HG02981 (cell line): Measurements from ENCODE around the gene LACC1.

ENCODE experiments used
- ATAC-seq: cut with Tn5 transposase; IDR thresholded peaks from one replicate; pipeline ENCODE4 v1.9.1; 2021; ENCODE audit warnings: mild to moderate bottlenecking, moderate library complexity; ENCODE audit not compliant: unreplicated experiment

LACC1 gene

DNA sequence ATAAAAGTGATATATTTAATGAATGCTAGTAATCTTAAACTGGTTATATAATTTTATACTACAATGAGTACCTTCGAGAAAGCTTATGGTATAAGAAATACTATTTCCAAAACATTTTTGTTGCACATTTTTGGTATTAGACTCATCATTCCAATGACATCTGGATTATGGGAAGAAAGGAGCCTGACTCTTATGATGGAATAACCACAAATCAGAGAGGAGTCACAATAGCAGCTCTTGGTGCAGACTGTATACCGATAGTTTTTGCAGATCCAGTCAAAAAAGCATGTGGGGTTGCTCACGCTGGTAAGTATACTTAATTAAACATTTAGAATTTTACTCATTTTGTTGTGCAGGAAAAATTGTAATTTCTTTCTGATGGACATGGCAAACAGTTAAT is 3.9 kb downstream of the LACC1 start:
- ATAC-seq = no peak

DNA sequence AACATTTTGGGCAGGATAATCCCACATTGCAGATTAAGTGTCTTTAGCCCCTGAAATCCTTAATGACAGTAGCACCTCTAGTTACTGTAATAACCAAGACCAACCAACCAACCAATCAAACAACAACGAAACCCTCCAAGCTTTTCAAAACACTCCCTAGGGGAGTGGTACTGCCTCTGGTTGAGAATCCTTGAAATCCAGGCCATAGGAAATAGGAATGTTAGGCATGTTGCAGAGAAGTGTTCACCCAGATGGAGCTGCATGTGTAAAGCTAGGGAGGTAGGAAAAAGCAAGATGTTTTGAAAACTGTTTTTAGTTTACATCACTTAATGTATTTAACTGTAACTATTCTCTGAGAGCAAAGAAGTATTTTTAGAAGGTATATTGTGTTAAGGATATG is 4.5 kb downstream of the LACC1 start:
- ATAC-seq = no peak

DNA sequence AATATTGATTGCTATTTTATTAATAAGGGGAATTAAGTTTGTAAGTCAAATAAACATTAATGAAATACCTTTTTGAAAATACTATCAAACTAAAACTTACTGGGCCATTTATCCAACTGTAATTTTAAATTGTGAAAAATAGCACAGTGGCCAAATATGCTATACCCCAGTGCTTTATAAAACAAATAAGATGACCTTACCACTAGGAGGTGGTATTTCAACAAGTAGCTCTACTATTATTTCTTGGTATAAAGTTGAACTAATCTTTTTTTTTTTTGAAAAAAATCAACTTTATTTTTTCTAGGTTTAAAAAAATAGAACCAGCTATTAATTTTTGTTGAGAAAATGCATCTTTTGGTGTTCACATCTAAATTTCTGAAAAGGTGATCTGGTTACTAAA is 14.7 kb downstream of the LACC1 start:
- no peak for ATAC-seq

DNA sequence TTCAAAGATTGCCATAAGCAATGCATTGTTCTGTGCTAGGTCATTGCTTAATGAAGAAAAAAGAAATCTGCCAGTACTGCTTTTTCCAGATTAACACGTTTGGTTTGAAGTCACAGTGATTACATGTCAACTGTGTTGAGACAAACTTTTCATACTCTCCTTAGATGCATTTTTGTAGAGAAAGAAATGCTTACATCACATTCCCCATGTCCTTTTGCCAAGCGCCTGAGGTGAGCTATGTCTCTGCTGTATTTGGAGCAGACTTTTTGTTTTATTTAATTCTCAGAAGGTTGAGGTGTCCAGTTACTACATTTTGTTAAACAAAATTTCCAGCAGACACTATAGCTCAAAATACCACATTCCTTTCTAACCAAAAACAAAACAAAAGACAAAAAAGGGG is 16.2 kb downstream of the LACC1 start:
- no peak for ATAC-seq

DNA sequence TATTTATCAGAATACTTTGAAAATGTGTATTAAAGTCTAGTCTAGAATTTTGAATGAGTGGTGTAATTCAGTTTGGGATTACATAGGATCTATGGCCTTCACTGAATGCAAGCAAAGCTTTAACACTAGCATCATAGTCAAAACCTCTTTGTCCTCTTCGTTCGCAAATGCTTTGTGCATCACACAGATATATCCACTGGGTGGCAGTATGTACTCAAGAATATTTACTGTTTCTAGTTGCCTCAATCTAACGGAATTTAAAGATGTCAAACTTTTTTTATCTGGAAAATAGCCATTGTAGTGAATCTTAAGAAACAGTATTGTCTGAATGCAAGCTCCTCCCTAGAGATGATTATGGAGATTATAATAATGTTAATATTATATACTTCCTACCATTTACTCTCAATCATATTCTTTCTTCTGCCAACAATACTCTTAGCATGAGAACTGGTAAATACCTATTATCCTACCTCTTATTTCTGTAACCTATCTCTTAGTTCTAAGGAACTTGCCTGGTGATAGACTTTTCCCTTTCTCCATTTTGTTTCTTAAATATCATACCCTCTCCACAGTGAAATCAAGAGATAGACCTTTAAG is 25.8 kb downstream of the LACC1 start:
- ATAC-seq = no peak

DNA sequence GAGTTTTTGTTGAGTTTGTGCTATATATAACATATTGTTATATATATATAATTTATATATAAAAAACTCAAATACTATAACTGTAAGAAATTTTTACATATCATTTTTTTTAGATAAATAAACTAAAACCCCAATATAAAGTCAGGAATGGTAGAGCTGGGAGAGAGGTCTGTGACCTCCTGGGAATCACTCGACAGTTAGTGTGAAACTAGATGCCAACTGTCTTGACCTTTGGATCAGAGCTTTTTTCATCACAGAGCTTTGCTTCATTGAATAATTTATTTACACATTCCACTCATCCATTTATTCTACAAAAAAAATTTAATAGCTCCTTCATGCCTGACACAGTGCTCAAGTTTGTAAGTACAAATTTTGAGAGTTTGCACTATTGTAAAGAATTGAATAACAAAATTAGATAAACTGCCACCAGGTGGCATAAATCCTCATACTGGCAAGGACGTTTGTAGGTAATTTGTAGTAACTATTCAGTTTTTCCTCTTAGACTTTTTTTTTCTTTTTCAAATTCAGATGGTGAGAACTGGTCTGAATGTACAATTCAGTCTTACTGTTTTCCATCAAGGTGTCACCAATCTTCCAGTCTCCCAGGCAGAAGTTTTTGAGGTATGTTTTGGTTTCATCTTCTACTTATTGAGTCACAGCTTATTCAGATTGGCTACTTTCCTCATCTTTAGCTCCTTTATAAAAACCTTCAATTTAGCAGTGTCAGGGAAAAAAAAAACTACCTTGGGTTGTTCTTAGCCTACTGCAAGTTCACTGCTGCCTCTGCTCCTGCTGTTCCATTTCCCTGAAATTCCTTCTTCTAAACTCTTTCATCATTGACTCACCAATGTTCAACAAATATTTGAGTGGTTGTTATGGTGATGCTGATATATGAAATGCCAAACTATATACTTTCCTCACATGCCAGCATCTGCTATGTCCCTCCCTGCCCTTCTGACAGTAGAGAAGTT is 28.7 kb downstream of the LACC1 start:
- no peak for ATAC-seq

DNA sequence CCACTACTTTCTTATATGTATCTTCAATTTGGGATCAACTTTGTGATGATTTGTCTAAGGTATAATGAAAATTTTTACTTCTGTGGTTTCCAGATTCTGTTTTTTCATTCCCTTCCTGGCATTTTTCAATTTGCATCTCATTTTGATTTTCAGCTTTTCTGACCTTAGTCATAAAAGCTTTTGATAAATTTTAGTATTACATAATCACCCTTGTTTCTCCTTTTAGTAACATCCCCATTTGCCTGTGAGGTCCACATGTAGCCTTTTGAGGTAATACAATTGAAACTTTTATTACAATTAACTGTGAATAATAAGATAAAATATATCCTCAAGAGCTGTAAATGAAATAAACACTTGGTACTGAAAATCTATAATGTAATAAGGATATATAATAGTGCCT is 31.2 kb downstream of the LACC1 start:
- ATAC-seq = no peak

DNA sequence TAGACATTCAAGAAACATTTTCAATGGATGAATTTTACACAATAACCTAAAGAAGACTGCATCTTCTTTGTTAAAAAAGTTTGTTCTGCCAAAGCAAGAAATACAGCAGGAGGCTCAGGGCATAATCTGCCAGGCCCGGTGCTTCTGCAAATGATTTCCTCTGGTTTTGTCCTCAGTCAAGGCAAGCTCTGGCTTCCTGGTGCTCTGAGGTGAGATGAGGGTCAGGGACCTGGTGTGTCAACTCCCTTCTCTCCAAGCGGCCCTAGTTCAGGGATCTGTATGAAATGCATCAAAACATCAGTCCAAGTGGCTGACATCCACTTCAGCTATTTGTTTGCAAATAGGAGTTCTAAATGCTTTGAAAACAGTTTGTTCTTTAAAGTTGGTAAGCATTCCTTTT is 31.6 kb downstream of the LACC1 start:
- no peak for ATAC-seq

DNA sequence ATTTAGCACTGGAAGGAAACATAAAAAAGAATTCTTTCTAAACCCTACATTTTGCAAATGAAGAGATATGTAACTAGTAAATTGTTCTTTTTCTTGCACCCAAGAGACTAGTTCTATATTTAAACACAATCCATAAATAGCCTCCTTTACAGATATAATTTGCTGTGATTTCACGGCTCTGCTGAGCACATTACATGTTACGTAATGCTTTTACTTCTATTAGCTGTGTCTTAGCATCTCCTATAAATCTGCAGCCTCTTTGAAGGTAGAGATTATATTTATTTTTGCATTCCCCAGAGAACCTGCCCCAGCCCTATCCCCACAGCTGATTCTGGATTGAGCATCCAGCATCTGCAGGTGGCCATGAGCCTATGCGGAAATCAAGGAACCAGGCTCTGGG is 32.2 kb downstream of the LACC1 start:
- no peak for ATAC-seq

DNA sequence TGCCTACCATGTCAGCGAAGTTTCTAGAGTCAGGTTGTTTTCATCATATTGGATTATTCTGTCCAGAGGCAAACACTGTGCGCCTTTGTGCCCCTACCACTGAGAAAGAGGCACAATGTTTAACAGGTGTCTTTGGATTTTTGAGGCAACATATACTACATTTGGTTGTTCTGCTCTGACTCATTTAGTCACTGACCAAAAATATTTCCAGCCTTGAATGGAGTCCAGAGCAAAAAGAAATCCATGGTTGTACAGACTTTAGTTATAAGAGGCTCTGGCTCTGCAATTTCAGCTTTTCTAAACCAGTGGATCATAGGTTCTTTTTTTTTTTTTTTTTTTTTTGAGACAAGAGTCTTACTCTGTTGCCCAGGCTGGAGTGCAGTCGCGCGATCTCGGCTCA is 35.7 kb downstream of the LACC1 start:
- no peak for ATAC-seq

DNA sequence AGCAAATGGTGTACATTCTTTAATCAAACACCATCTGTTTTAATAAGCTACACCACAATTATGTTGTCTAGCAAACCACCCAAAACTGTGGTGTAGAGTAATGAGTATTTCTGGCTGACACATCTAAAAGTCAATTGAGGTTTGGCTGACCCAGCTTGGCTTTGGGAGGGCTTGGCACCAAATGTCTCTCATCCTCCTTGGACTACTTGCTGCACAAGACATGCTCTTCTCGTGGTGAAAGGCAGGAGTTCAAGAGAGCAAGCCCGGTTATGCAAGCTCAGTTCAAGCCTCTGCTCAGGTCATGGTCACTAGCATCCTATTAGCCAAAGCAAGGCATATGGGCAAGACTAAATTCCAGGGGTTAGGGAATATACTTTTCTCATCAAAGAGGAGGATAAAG is 37.1 kb downstream of the LACC1 start:
- no peak for ATAC-seq

DNA sequence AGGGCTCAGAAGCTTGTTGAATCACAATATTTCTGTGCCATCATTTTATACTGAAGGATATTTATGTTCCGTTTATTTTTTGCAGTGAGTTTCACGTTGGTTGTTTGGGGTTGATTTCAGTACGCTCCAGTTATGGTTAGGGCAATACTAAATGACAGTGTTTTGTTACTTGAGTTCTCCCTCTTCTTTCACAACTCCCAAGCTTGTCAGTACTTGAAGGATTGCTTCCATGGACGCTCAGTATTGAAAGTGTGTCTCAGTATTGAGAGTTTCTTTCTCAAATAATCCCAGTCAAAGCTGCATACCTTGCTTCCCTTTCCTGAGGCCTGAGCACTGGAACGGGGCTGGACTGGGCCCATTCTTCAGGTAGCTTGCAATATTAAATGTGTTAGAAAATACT is 38.9 kb downstream of the LACC1 start:
- ATAC-seq = no peak

DNA sequence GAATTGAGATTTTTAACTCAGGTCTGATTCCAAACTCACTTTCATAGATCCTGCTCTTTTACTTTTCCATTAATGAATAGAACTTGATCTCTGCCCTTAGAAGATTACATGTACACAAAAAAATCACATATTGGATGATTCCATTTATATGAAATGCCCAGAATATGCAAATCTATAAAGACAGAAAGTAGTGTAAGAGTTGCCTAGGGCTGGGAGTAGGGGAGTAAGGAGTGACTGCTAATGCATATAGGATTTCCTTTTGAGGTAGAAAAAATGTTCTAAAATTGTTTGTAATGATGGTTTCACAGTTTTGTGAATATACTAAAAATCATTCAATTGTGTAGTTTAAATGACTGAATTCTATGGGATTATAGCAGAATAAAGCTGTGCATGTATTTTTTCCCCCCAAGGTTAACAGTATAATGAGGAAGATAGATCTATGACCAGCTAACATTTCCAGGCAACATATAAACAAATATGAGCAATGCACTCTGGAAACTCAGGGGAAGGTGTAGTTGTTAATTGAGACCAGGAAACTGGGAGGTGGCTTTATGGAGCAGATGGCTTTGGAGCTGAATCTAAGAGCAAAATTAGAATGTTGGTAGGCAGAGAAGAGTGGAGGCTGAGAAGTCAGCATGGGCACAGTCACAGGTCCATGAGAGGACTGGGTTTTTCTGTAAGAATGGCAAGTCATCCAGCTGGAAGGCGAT is 41.4 kb downstream of the LACC1 start:
- no peak for ATAC-seq

DNA sequence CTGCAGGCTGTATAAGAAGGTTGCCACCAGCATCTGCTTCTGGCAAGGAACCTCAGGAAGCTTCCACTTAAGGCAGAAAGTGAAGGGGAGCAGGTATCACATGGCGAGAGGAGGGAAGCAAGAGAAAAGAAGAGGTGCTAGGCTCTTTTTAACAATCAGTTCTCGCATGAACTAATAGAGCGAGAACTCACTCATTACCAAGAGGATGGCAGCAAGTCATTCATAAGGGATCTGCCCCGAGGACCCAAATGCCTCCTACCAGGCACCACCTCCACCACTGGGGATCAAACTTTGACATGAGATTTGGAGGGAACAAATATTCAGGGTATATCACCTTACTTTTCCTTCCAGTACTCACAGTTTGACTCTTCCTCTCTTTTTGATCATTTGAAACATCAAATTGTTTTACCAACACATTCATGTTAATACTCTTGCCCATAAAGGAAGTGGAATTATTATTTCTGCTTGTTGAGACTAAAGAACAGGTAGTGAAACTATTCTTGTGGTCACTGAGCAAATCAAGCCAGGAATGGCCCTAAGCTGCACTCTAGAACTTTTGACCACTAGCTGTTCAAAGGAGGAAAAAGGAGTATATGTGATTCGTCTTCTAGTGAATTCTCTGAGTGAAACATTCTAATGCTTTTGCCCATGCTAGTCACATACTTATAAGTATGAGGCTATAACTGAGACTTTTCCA is 45.0 kb downstream of the LACC1 start:
- peak; percentile 95 for ATAC-seq

DNA sequence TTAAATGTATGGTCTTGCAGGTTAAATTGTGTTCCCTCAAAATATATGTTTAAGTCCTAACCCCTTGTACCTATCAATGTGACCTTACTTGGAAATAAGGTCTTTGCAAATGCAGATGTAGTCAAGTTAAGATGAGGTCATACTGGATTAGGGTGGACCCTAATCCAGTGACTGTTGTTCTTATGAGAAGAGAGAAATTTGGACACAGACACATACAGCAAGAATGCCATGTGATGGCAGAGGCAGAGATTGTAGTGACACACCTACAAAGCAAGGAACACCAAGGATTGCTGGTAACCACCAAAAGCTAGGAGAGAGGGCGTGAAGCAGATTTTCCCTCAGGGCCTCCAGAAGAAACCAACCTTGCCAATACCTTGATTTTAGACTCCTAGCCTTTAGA is 50.2 kb downstream of the LACC1 start:
- no peak for ATAC-seq

DNA sequence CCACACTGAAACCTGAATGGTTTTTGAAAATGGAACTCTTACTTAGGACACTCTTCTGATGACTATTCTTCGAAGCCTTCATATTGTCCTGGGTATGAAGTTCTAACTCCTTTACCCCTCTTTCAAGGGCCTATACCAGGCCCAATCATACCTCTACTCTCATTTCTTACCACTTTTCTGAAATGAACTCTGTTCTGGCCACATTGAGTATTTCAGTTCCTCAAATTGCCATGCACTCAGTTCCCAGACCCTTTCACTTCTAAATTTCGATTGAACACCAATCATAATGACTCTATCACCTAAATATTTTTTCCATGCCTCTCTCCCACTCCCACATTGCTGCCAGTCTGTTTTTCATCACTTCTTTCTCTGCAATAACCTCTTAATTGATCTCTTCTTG is 53.7 kb downstream of the LACC1 start:
- ATAC-seq = peak; percentile 100

DNA sequence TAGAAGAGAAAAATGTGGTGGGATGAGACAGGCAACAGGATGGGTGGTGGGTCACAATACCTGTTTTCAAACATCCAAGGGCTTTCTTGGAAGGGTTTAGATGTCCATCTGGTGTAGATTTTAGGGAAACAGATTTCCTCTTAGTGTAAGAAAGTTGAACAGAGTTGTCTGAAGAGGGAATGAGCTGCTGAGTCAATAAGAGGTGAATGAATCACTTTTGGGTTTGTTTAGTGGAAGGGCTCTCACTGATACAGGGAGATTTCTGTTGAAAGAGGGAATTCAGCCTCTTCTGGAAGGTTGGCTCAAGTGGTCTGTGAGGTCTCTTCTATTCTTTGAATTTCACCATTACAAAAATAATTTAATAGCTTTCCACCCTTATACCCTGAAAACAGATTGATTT is 54.6 kb downstream of the LACC1 start:
- no peak for ATAC-seq

DNA sequence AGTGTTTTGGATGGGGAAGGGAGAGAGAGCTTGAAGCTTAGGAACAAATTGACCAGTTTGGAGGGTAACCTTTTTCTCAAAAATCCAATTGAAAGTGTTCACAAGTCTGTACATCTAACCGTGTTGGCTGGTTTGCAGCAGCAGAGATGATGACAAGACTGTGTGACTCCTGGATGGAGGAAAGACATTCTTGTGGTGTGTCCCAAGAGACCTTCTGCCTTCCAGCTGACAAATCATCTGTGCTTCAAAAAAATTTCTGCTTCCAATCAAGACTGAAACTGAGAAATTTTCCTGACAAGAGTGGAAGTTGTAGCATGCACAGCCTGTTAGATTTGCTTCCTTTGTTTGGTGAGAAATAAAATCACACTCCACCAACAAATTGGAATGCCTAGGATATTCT is 56.2 kb downstream of the LACC1 start:
- no peak for ATAC-seq

DNA sequence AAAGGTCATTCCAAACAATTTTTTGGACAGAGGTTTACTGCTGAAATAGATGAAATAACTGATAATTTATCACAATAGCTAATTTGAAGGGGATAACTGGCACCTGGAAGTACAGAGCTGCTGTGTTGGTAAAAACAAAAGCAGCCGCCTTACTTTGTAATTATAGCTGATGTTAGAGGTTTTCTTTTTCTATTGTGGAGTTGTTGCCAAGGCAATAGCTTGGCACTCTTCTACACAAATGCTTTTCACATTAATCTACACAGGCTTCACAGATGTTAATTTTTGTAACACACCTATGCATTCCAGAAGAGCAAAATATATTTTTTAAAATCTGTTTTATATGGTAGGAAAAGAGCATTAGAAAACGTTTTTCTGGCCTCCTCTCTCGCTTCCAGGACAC is 56.9 kb downstream of the LACC1 start:
- ATAC-seq = no peak

DNA sequence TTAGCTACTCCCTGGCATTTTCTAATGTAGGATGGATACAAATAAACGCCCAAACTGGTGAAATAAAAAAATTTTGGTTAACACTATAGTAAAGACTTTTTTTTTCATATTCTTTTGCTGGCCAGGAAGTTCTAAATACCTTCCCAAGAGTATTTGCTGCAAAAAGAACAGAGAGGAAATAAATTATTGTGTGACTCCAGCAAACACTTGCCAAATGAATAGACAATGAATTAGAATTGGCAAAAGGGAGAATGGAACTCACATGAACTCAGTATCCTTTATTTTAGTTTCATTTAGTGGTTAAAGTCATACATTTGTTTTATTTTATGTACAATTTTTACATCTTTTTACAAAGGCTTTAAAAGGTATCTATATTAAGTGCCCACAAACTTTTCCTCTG is 58.1 kb downstream of the LACC1 start:
- ATAC-seq = no peak

DNA sequence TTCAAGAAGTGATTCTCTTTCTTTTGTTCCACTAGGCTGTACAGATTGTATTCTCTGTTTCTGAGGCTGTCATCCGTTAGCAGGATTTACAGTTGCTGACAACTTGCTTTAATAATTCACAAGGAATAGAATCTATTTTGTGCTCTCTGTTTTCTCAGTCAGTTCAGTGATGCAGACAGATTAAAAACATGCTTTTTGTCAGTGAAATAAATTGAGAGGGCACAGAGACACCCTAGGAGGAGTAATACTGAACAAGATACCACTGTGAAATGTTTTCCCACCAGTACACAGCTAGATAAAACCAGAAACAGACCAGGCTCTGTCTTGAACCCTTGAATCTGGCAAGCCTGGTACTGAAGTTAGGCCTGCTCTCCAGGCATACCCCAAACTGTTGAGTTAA is 58.7 kb downstream of the LACC1 start:
- no peak for ATAC-seq
